Spinal cord (tissue), 10 donors: ENCODE measurements around the gene TOR3A. TPM values are rescaled to one million over a fixed set of nuclear protein-coding genes. Genes with fewer than 3 reads are reported as not detected.
A peak's percentile ranks its signal among the peaks of the same experiment; 100 is the strongest.

Experiments
- DNase-seq, 6 donors: peaks; one replicate each; pipeline versions ENCODE4 v3.0.0 to v3.0.0-alpha.2; 2013 to 2015; ENCODE audit warnings: low spot score in 6 of 6, low read depth in 4 of 6
- H3K27ac ChIP-seq: one replicate; pipeline ENCODE4 v1.5.1; 2013; ENCODE audit warnings: low read depth, low read length, control low read depth
- H3K27me3 ChIP-seq: one replicate; pipeline ENCODE4 v1.6.1; 2013; ENCODE audit warnings: low read length; ENCODE audit not compliant: control insufficient read depth, insufficient read depth
- H3K36me3 ChIP-seq: one replicate; pipeline ENCODE4 v1.6.1; 2013; ENCODE audit warnings: low read length; ENCODE audit not compliant: control insufficient read depth, insufficient read depth
- H3K4me1 ChIP-seq: one replicate; pipeline ENCODE4 v1.6.1; 2013; ENCODE audit warnings: low read length; ENCODE audit not compliant: control insufficient read depth, insufficient read depth
- H3K4me3 ChIP-seq: one replicate; pipeline ENCODE4 v1.5.1; 2013; ENCODE audit warnings: low read depth, low read length, control low read depth
- H3K9me3 ChIP-seq: one replicate; pipeline ENCODE4 v1.6.1; 2013; ENCODE audit warnings: low read length; ENCODE audit not compliant: control insufficient read depth, insufficient read depth
- WGBS: methylation state at CpG from one replicate; pipeline ENCODE4 v1.1.5; 2013; ENCODE audit warnings: missing lambda C conversion rate; ENCODE audit not compliant: insufficient coverage; 5-methylcytosine and 5-hydroxymethylcytosine counted together
- polyA plus RNA-seq, 2 donors: library from polyadenylated mRNA; unstranded; fragments of 120-200 nt; gene quantifications; one replicate each; pipeline ENCODE4 v1.2.1, GENCODE V29; 2013; ENCODE audit not compliant: insufficient read length in 2 of 2
- total RNA-seq, 2 donors: library from RNA; depleted of rRNA in 1 of 2; stranded (reverse); fragments of 120-200 nt in 1 of 2; fragments of >200 nt in 1 of 2; gene quantifications; one replicate each; pipeline versions ENCODE4 v1.2.3 to v1.2.4, GENCODE V29; 2013 to 2014
- donor health status: healthy.

Gene TOR3A
- total and polyA plus RNA-seq, 4 donors, result 18.3 to 27.4 (median 22.5) TPM

DNA sequence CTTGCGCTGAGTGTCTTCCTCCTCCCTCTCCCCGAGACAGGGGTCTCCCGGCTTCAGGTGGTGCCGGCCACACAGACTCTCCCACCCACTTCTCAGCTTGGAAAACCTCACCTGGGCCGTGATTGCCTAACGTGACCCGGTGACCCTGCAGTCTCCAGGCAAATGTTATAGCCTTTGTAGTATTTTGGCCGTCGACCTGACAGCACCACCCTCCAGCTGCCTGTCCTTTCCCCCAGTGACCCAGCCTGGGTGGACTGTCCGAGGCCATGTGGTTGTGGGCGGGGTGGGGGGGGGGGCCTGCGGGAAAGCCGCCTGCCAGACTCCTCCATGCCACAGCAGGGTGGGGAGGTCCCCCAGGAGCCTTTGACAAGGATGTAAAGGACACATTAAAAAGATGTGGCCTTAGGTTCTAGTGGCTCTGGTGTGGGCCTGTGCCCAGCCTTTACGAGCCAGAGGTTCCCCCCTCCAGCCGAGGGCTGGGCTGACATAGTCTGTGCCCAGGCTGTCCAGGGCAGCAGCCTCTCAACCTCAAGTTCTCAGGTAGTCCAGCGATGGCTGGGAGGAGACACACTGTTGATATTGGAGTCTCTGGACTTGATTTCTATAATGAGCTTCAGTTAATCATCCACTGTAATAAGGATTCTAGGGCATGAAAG is 8.1 kb downstream of the TOR3A start:
- WGBS, result 96% methylated on average over 7 of the region's 16 CpGs
- DNase-seq, result no peak
- no peak overlapping the region for H3K4me3 ChIP-seq
- no peaks in the 10 kb centered on the region for H3K9me3 ChIP-seq
- H3K27me3 ChIP-seq, result no peaks in the 10 kb centered on the region
- peaks cover 4% of the 10 kb centered on the region for H3K4me1 ChIP-seq
- H3K36me3 ChIP-seq, result peaks cover 83% of the 10 kb centered on the region
- H3K27ac ChIP-seq, result no peak overlapping the region

DNA sequence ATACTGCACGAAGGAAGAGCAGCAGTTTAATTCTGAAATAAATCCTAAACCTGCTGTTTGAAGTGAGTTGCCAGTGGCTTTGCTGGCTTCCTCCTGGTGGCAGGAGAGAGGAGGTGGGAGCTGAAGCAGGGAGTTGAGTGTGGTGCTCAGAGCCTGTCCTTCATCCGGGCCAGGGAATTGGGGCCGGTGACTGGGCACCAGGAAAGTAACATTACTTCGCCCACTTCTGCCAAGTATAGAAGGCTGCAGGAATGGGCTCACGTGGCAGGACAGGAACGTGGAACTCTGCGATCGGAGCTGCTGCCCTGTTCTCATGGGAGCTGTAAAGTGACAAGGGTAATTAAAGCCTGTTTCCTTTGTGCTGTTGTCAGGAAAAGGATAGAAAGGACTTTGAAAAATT is 8.7 kb downstream of the TOR3A start:
- 67% methylated on average over 4 of the region's 8 CpGs for WGBS
- peaks cover 82% of the 10 kb centered on the region for H3K36me3 ChIP-seq
- H3K4me3 ChIP-seq, result no peak overlapping the region
- H3K4me1 ChIP-seq, result peaks cover 4% of the 10 kb centered on the region
- no peak overlapping the region for H3K27ac ChIP-seq
- no peaks in the 10 kb centered on the region for H3K9me3 ChIP-seq
- peak in 1 of 6 donors; percentile 29 for DNase-seq
- no peaks in the 10 kb centered on the region for H3K27me3 ChIP-seq

DNA sequence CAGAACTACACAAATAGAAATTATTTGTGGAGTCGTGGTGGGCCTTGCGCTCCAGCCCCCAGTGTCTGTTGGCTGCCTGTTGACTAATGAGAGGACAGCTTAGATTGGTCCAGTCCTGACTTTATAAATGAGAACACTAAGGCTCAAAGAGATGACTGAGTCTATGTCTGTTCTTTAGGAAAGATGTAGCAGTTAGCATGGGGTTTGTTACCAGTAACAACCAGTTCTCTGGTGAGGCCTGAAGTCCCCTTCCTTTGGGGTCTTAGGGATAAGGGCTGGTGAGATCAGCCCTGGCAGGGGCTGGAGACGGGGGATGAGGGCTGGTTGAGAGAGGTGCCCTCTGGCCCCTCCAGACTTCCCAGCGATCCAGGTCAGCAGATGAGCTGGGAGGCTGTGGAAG is 9.1 kb downstream of the TOR3A start:
- WGBS, result 69% methylated on average over 4 of the region's 4 CpGs
- no peak overlapping the region for H3K4me3 ChIP-seq
- H3K27ac ChIP-seq, result no peak overlapping the region
- peaks cover 4% of the 10 kb centered on the region for H3K4me1 ChIP-seq
- DNase-seq, result no peak
- no peaks in the 10 kb centered on the region for H3K9me3 ChIP-seq
- no peaks in the 10 kb centered on the region for H3K27me3 ChIP-seq
- peaks cover 82% of the 10 kb centered on the region for H3K36me3 ChIP-seq

DNA sequence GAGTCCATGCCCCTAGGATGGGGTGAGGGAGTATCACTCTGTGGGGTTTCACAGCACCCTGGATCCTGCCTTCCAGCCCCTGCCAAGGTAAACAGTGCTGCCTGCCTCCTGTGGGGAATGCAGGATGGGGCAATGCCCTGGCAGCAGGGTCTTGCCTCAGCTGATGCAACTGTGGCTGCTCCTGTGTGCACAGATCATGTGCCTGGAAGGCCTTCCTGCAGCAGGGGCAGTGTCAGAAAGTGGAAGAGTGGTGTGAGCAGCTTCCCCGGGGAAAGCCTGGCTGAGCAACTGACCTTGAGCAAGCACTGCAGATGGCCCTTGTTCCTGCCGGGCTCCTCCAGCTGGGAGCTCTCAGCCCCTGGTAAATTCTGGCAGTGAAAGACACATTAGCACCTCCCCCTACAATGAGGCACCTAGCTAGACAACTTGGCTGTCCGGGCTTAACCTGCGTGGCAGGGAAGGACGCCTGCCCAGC is 9.9 kb downstream of the TOR3A start:
- H3K36me3 ChIP-seq, result peaks cover 80% of the 10 kb centered on the region
- WGBS, result 56% methylated on average over 1 of the region's 5 CpGs
- no peak for DNase-seq
- no peaks in the 10 kb centered on the region for H3K27me3 ChIP-seq
- no peaks in the 10 kb centered on the region for H3K9me3 ChIP-seq
- H3K4me1 ChIP-seq, result peaks cover 4% of the 10 kb centered on the region
- no peak overlapping the region for H3K4me3 ChIP-seq
- H3K27ac ChIP-seq, result no peak overlapping the region

DNA sequence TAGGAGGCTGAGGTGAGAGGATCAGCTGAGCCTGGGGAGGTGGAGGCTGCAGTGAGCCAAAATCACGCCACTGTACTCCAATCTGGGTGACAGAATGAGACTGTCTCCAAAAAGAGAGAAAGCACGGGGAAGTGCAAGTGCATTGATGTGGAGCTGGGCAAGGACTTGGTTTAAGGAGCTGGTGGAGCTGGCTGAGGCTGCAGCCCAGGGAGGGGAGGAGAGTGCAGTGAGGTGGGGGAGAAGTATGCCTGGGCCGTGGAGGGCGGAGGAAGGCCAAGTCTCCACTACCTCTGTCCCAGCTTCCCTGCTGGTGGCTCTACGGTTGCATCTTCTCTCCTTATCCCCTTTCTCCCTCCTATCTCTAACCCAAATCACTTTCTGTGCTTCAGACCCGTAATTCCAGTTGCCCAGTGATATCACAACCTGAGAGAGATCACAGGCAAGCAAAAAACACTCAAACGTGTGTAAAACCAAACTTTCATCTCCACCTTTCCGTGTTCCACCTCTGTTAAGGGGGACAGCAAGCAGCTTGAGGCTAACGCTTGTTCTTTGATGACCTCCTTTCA is 11.1 kb downstream of the TOR3A start:
- peaks cover 4% of the 10 kb centered on the region for H3K4me1 ChIP-seq
- DNase-seq, result no peak
- no peak overlapping the region for H3K4me3 ChIP-seq
- no peak overlapping the region for H3K27ac ChIP-seq
- H3K36me3 ChIP-seq, result peaks cover 72% of the 10 kb centered on the region
- WGBS, result 94% methylated on average over 9 of the region's 9 CpGs
- H3K27me3 ChIP-seq, result no peaks in the 10 kb centered on the region
- no peaks in the 10 kb centered on the region for H3K9me3 ChIP-seq

DNA sequence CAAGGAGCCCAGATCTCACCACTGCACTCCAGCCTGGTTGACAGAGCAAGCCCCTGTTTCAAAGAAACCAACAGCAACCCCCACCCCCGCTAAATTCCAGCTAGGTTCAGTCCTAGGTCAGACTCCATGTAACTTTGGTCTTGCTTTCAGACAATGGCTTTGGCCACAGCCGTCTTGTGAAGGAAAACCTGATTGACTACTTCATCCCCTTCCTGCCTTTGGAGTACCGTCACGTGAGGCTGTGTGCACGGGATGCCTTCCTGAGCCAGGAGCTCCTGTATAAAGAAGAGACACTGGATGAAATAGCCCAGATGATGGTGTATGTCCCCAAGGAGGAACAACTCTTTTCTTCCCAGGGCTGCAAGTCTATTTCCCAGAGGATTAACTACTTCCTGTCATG is 12.9 kb downstream of the TOR3A start:
- no peaks in the 10 kb centered on the region for H3K9me3 ChIP-seq
- peaks cover 4% of the 10 kb centered on the region for H3K4me1 ChIP-seq
- H3K36me3 ChIP-seq, result peaks cover 59% of the 10 kb centered on the region
- H3K27me3 ChIP-seq, result no peaks in the 10 kb centered on the region
- WGBS, result 60% methylated on average over 1 of the region's 5 CpGs
- no peak for DNase-seq
- H3K4me3 ChIP-seq, result no peak overlapping the region
- no peak overlapping the region for H3K27ac ChIP-seq

DNA sequence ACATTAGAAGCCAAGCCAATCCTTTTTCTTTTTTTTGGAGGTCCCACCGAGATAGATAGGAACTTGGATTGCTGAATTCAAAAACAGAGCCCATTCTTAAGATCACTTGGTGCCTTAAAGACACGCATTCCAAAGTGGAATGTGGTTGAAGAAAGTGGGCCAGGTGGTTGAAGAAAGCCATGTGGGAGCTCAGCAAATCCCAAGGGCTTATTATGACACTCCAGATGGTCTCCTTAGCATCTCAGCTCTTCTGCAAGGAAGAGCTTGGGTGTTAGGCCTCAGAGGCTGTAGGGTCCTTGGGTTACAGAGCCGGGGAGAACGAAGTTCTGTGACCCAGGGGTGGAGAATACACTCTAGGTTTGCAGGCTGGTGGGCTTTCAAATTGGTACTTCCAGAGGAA is 13.5 kb downstream of the TOR3A start:
- peak in 1 of 6 donors; percentile 18 for DNase-seq
- Histone ChIP-seq H3K4me1 (peaks cover 4% of the 10 kb centered on the region), H3K4me3 (no peak overlapping the region), H3K27me3 (no peaks in the 10 kb centered on the region), H3K9me3 (no peaks in the 10 kb centered on the region), H3K36me3 (peaks cover 55% of the 10 kb centered on the region), H3K27ac (no peak overlapping the region)
- WGBS, result 89% methylated on average over 3 of the region's 4 CpGs

DNA sequence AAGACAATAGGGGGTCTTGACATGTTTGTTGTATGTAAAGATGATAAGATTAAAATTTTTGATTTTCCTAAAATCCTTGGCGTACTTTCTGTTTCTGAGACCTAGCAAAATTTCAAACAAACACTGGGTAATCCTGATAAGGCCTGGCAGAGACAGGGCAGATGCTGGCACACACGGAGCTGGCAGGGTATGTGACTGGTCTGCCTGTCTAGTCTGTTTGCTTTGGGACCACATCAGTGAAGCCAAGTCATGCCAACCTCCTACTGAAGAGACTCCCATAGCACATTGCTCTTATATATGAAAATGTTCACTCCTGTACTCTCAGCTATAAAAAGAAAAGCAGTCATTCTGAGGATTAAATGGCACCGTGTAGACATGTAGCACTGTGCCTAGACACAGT is 14.1 kb downstream of the TOR3A start:
- Histone ChIP-seq H3K27ac (no peak overlapping the region), H3K9me3 (no peaks in the 10 kb centered on the region), H3K27me3 (no peaks in the 10 kb centered on the region), H3K4me1 (no peaks in the 10 kb centered on the region), H3K4me3 (no peak overlapping the region), H3K36me3 (peaks cover 54% of the 10 kb centered on the region)
- WGBS, result 92% methylated on average over 2 of the region's 3 CpGs
- DNase-seq, result peak in 1 of 6 donors; percentile 22

DNA sequence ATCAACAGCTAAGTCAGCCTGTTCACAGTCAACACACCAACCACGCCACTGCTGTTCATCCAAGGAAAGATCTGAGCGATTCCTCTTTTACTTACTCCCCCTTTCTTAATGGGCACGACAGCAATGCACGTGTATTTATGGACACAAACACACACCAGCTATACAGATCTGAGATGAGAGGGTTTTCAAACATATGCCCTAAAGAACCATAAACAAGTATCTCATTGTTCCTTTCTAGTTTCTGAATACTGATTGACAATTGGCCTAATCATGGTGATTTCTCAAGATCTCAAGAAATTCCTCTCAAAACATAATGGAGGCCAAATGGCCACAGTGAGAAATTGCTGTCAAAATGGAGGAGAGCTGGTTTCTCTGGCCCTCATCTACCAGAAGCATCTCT is 18.0 kb downstream of the TOR3A start:
- Histone ChIP-seq H3K4me1 (no peaks in the 10 kb centered on the region), H3K27me3 (no peaks in the 10 kb centered on the region), H3K9me3 (no peaks in the 10 kb centered on the region), H3K4me3 (no peak overlapping the region), H3K36me3 (peaks cover 17% of the 10 kb centered on the region), H3K27ac (no peak overlapping the region)
- no peak for DNase-seq
- no CpG with 5 or more reads among the region's 4 CpGs for WGBS

DNA sequence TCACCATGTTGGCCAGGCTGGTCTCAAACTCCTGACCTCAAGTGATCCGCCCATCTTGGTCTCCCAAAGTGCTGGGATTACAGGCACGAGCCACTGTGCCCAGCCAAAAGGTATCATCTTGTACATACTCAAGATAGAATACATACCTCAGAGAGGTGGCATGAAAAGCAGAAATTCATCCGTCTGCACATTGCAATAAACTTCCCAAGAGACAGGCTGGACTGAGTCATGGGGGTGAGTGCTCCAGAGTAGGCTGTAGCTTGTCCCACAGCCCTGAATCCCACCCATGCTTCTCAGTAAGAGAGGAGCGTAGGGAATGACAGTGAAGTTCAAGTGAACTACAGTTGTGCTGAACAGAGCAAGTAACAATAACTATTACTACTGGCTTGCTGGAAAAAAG is 19.7 kb downstream of the TOR3A start:
- H3K27me3 ChIP-seq, result no peaks in the 10 kb centered on the region
- peaks cover 7% of the 10 kb centered on the region for H3K36me3 ChIP-seq
- H3K9me3 ChIP-seq, result no peaks in the 10 kb centered on the region
- no CpG with 5 or more reads among the region's 4 CpGs for WGBS
- no peak for DNase-seq
- no peak overlapping the region for H3K27ac ChIP-seq
- no peak overlapping the region for H3K4me3 ChIP-seq
- H3K4me1 ChIP-seq, result no peaks in the 10 kb centered on the region
